Omental fat pad (tissue), 4 donors: ENCODE measurements around the gene IFT122. TPM values are rescaled to one million over a fixed set of nuclear protein-coding genes. Genes with fewer than 3 reads are reported as not detected.

Source experiments
- ATAC-seq: fragments of 150-250 bp; one replicate; pipeline ENCODE4 v1.9.1; 2016; ENCODE audit warnings: mild to moderate bottlenecking, moderate library complexity; ENCODE audit not compliant: low FRiP score
- DNase-seq: peaks from one replicate; pipeline ENCODE4 v3.0.0-alpha.2; 2019; ENCODE audit warnings: low spot score
- CTCF ChIP-seq, 3 donors: fragments of 450-650 bp; IDR thresholded peaks; one replicate each; pipeline ENCODE4 v1.5.1; 2016 to 2017; ENCODE audit warnings: antibody characterized with exemption in 3 of 3, mild to moderate bottlenecking in 3 of 3, moderate library complexity in 2 of 3
- total RNA-seq, 4 donors: library from RNA; depleted of rRNA; stranded (reverse); fragments of >200 nt; gene quantifications; one replicate each; pipeline ENCODE4 v1.1.0, GENCODE V29; 2016

IFT122 gene
- total RNA-seq, 4 donors from 2014 or later, result 19.6 to 62.9 (median 28.2) TPM

GRCh38 chr3:129561619-129562248 lies 121.7 kb downstream of the IFT122 start:
- DNase-seq, result no peak
- no peak for TF ChIP-seq CTCF (IDR thresholded peaks at IDR 0.05)
- ATAC-seq, result no peak

- ATAC-seq (no peak), DNase-seq (no peak)
- no peak for TF ChIP-seq CTCF (IDR thresholded peaks at IDR 0.05)
These were observed 122.8 kb downstream of the IFT122 start for GRCh38 chr3:129562803-129563202.

GRCh38 chr3:129563332-129563731 lies 123.3 kb downstream of the IFT122 start:
- ATAC-seq (no peak), DNase-seq (no peak)
- no peak for TF ChIP-seq CTCF (IDR thresholded peaks at IDR 0.05)

GRCh38 chr3:129563850-129564535 lies 124.0 kb downstream of the IFT122 start:
- ATAC-seq, result no peak
- no peak for TF ChIP-seq CTCF (IDR thresholded peaks at IDR 0.05)
- no peak for DNase-seq

- no peak for TF ChIP-seq CTCF (IDR thresholded peaks at IDR 0.05)
- DNase-seq (no peak), ATAC-seq (no peak)
These were observed 125.1 kb downstream of the IFT122 start for GRCh38 chr3:129564981-129565644.

- ATAC-seq, result no peak
- no peak for DNase-seq
- TF ChIP-seq CTCF (IDR thresholded peaks at IDR 0.05), result no peak
These were observed 125.9 kb downstream of the IFT122 start for GRCh38 chr3:129565902-129566301.
